HG02885 (cell line): ENCODE measurements around the gene MUC15.

Source experiments
- ATAC-seq: cut with Tn5 transposase; IDR thresholded peaks from one replicate; pipeline ENCODE4 v1.9.1; 2021; ENCODE audit warnings: mild to moderate bottlenecking; ENCODE audit not compliant: unreplicated experiment, poor library complexity

MUC15 gene

GRCh38 chr11:26578998-26579661 lies 7.1 kb upstream of the MUC15 start:
- ATAC-seq, result no peak

- no peak for ATAC-seq
These were observed 3.9 kb upstream of the MUC15 start for GRCh38 chr11:26575946-26576345.

- no peak for ATAC-seq
These were observed 1.8 kb upstream of the MUC15 start for GRCh38 chr11:26573896-26574295.

- ATAC-seq, result no peak
These were observed 823 bp upstream of the MUC15 start for GRCh38 chr11:26572770-26573402.

- ATAC-seq, result no peak
These were observed 2.4 kb downstream of the MUC15 start for GRCh38 chr11:26569646-26570045.

GRCh38 chr11:26558190-26558589 lies 13.9 kb downstream of the MUC15 start:
- ATAC-seq, result no peak

GRCh38 chr11:26557666-26558065 lies 14.4 kb downstream of the MUC15 start:
- no peak for ATAC-seq

- ATAC-seq, result no peak
These were observed 15.5 kb downstream of the MUC15 start for GRCh38 chr11:26556582-26556981.

GRCh38 chr11:26554455-26554854 lies 17.6 kb downstream of the MUC15 start:
- ATAC-seq, result no peak

GRCh38 chr11:26553182-26553581 lies 18.9 kb downstream of the MUC15 start:
- ATAC-seq, result no peak

GRCh38 chr11:26551186-26551801 lies 20.8 kb downstream of the MUC15 start:
- ATAC-seq, result no peak

- no peak for ATAC-seq
These were observed 22.0 kb downstream of the MUC15 start for GRCh38 chr11:26550022-26550421.

GRCh38 chr11:26549176-26549575 lies 22.9 kb downstream of the MUC15 start:
- no peak for ATAC-seq

GRCh38 chr11:26541870-26542269 lies 30.2 kb downstream of the MUC15 start:
- ATAC-seq, result no peak

GRCh38 chr11:26539517-26539916 lies 32.5 kb downstream of the MUC15 start:
- no peak for ATAC-seq

GRCh38 chr11:26537341-26537740 lies 34.7 kb downstream of the MUC15 start:
- ATAC-seq, result no peak

- no peak for ATAC-seq
These were observed 44.4 kb downstream of the MUC15 start for GRCh38 chr11:26527685-26528084.

- ATAC-seq, result peak; percentile 65
These were observed 49.0 kb downstream of the MUC15 start for GRCh38 chr11:26522912-26523610.

- ATAC-seq, result no peak
These were observed 52.6 kb downstream of the MUC15 start for GRCh38 chr11:26519469-26519868.

- ATAC-seq, result no peak
These were observed 59.9 kb downstream of the MUC15 start for GRCh38 chr11:26512196-26512595.

GRCh38 chr11:26510756-26511155 lies 61.3 kb downstream of the MUC15 start:
- no peak for ATAC-seq
